ENCODE data around the gene ORC5.

Gene ORC5

DNA sequence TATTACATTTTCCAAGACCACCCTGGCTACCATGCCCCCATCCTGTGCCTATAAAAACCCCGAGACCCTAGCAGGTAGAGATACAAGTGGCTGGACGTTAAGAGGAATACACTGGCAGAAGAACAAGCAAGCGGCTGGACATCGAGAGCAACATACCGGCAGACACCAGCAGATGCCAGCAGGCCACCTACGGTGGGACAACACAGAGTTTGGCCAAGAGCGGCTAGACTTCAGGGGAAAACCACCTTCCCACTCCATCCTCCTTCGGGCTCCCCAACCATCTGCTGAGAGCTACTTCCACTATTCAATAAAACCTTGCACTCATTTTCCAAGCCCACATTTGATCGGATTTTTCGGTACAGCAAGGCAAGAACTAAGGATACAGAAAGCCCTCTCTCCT, 70.3 kb downstream of the ORC5 start (continued):
- TF ChIP-seq, protein P1, sequence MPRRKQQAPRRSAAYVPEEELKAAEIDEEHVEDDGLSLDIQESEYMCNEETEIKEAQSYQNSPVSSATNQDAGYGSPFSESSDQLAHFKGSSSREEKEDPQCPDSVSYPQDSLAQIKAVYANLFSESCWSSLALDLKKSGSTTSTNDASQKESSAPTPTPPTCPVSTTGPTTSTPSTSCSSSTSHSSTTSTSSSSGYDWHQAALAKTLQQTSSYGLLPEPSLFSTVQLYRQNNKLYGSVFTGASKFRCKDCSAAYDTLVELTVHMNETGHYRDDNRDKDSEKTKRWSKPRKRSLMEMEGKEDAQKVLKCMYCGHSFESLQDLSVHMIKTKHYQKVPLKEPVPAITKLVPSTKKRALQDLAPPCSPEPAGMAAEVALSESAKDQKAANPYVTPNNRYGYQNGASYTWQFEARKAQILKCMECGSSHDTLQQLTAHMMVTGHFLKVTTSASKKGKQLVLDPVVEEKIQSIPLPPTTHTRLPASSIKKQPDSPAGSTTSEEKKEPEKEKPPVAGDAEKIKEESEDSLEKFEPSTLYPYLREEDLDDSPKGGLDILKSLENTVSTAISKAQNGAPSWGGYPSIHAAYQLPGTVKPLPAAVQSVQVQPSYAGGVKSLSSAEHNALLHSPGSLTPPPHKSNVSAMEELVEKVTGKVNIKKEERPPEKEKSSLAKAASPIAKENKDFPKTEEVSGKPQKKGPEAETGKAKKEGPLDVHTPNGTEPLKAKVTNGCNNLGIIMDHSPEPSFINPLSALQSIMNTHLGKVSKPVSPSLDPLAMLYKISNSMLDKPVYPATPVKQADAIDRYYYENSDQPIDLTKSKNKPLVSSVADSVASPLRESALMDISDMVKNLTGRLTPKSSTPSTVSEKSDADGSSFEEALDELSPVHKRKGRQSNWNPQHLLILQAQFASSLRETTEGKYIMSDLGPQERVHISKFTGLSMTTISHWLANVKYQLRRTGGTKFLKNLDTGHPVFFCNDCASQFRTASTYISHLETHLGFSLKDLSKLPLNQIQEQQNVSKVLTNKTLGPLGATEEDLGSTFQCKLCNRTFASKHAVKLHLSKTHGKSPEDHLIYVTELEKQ (tag by site-specific recombination; IDR thresholded peaks at IDR 0.05; ENCODE audit: borderline replicate concordance): no peak
- no peak for TF ChIP-seq ZNF132 (tag by site-specific recombination; IDR thresholded peaks at IDR 0.05; ENCODE audit: borderline replicate concordance)
- no peak for TF ChIP-seq HOXA7 (CRISPR knock-in tag; IDR thresholded peaks at IDR 0.05; ENCODE audit: borderline replicate concordance)
- TF ChIP-seq ZNF558 (tag by site-specific recombination; IDR thresholded peaks at IDR 0.05): no peak
- no peak for TF ChIP-seq ZNF621 (tag by site-specific recombination; IDR thresholded peaks at IDR 0.05)
- no peak for TF ChIP-seq ZNF48 (tag by site-specific recombination; IDR thresholded peaks at IDR 0.05)
- TF ChIP-seq ZBTB21 (tag by site-specific recombination; IDR thresholded peaks at IDR 0.05): no peak
- no peak for TF ChIP-seq ZNF571 (tag by site-specific recombination; IDR thresholded peaks at IDR 0.05)
- no peak for TF ChIP-seq ZBTB20 (tag by site-specific recombination; IDR thresholded peaks at IDR 0.05)
- TF ChIP-seq ZBTB7A (tag by site-specific recombination; IDR thresholded peaks at IDR 0.05; ENCODE audit: low read depth): no peak
- no peak for TF ChIP-seq ZNF623 (tag by site-specific recombination; IDR thresholded peaks at IDR 0.05)

DNA sequence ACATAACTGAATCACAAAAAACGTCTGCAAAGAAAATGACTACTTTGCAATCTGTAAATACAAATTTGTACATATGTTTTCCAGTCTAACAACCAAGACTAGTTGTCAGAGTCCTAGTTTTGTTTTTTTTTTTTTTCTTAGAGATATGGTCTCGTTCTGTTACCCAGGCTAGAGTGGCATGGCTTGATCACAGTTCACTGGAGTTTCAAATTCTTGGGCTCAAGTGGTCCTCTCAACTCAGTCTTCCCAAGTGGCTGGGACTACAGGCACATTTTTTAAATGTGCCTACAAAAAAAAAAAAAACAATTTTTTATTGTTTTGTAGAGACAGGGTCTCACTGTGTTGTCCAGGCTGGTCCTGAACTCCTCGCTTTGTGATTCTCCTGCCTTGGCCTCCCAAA, 70.8 kb downstream of the ORC5 start:
- peaks cover 0 to 22% of the 10 kb centered on the region in 2 experiments; a peak in 1 of 3 replicates for H3K36me3 ChIP-seq (ENCODE audit: control insufficient read depth in 2 of 2, insufficient read depth in 1 of 2, low read length in 2 of 2)
- ChIA-PET CTCF (no interaction called here), POLR2A (no interaction called here)
- no peaks in the 10 kb centered on the region for H3K9me3 ChIP-seq (ENCODE audit: control insufficient read depth, insufficient read depth, low read depth, low read length)
- no peaks in the 10 kb centered on the region for H3K4me1 ChIP-seq (ENCODE audit: control insufficient read depth, insufficient read depth, low read length)
- H3K4me3 ChIP-seq (ENCODE audit: low read depth, low read length): no peak overlapping the region
- H3K27ac ChIP-seq (ENCODE audit: extremely low read depth, low read depth, low read length): no peak overlapping the region
- TF ChIP-seq ZNF19 (tag by site-specific recombination; IDR thresholded peaks at IDR 0.05; ENCODE audit: low read depth) (no peak), ZNF223 (tag by site-specific recombination; IDR thresholded peaks at IDR 0.05) (no peak), ZFP69B (tag by site-specific recombination; IDR thresholded peaks at IDR 0.05) (no peak), MEIS1 (CRISPR knock-in tag; IDR thresholded peaks at IDR 0.05; ENCODE audit: borderline replicate concordance) (no peak), BCL11B (tag by site-specific recombination; IDR thresholded peaks at IDR 0.05; ENCODE audit: low read depth) (no peak), ZNF473 (tag by site-specific recombination; IDR thresholded peaks at IDR 0.05) (no peak), ZFP37 (tag by site-specific recombination; IDR thresholded peaks at IDR 0.05) (no peak), ZNF2 (tag by site-specific recombination; IDR thresholded peaks at IDR 0.05) (no peak)
- TF ChIP-seq, protein P2, sequence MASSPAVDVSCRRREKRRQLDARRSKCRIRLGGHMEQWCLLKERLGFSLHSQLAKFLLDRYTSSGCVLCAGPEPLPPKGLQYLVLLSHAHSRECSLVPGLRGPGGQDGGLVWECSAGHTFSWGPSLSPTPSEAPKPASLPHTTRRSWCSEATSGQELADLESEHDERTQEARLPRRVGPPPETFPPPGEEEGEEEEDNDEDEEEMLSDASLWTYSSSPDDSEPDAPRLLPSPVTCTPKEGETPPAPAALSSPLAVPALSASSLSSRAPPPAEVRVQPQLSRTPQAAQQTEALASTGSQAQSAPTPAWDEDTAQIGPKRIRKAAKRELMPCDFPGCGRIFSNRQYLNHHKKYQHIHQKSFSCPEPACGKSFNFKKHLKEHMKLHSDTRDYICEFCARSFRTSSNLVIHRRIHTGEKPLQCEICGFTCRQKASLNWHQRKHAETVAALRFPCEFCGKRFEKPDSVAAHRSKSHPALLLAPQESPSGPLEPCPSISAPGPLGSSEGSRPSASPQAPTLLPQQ (tag by site-specific recombination; IDR thresholded peaks at IDR 0.05): no peak

DNA sequence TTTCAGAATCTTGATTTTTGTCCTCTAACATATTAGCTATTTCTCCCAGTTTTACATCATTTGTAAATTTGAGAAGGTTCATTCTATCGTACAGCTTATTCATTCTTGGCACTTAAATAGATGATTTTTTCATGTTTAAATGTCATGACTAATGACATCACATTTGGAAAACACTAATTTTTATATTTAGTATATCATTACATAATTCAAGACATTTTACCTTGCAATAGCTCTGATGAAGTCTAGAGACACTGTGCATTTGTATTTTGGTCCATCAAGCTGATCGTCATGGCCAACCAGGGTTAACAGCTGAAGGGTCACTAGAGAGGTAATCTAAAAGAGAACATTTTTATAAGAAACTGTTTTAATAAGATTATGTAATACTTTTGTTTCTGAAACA, 71.3 kb downstream of the ORC5 start:
- Histone ChIP-seq H3K36me3 (ENCODE audit: control insufficient read depth in 2 of 2, insufficient read depth in 1 of 2, low read length in 2 of 2) (peaks cover 0 to 22% of the 10 kb centered on the region in 2 experiments; a peak in 1 of 3 replicates), H3K27ac (ENCODE audit: extremely low read depth, low read depth, low read length) (no peak overlapping the region), H3K4me1 (ENCODE audit: control insufficient read depth, insufficient read depth, low read length) (no peaks in the 10 kb centered on the region), H3K4me3 (ENCODE audit: low read depth, low read length) (no peak overlapping the region), H3K9me3 (ENCODE audit: control insufficient read depth, insufficient read depth, low read depth, low read length) (no peaks in the 10 kb centered on the region)
- ChIA-PET POLR2A (no interaction called here), CTCF (no interaction called here)
- no peak for TF ChIP-seq GLIS2 (tag by site-specific recombination; IDR thresholded peaks at IDR 0.05)
- TF ChIP-seq, protein P3, sequence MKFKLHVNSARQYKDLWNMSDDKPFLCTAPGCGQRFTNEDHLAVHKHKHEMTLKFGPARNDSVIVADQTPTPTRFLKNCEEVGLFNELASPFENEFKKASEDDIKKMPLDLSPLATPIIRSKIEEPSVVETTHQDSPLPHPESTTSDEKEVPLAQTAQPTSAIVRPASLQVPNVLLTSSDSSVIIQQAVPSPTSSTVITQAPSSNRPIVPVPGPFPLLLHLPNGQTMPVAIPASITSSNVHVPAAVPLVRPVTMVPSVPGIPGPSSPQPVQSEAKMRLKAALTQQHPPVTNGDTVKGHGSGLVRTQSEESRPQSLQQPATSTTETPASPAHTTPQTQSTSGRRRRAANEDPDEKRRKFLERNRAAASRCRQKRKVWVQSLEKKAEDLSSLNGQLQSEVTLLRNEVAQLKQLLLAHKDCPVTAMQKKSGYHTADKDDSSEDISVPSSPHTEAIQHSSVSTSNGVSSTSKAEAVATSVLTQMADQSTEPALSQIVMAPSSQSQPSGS (tag by site-specific recombination; IDR thresholded peaks at IDR 0.05; ENCODE audit: low read depth): 0 out of 2 replicates have a peak, but pooled peaks have one; percentile 18
- TF ChIP-seq, protein P2 (tag by site-specific recombination; IDR thresholded peaks at IDR 0.05): no peak
- TF ChIP-seq, protein P4, sequence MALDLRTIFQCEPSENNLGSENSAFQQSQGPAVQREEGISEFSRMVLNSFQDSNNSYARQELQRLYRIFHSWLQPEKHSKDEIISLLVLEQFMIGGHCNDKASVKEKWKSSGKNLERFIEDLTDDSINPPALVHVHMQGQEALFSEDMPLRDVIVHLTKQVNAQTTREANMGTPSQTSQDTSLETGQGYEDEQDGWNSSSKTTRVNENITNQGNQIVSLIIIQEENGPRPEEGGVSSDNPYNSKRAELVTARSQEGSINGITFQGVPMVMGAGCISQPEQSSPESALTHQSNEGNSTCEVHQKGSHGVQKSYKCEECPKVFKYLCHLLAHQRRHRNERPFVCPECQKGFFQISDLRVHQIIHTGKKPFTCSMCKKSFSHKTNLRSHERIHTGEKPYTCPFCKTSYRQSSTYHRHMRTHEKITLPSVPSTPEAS (tag by site-specific recombination; IDR thresholded peaks at IDR 0.05): no peak

Data from HEK293 (cell line).